ENCODE measurements around the gene NCAPG.

DNA sequence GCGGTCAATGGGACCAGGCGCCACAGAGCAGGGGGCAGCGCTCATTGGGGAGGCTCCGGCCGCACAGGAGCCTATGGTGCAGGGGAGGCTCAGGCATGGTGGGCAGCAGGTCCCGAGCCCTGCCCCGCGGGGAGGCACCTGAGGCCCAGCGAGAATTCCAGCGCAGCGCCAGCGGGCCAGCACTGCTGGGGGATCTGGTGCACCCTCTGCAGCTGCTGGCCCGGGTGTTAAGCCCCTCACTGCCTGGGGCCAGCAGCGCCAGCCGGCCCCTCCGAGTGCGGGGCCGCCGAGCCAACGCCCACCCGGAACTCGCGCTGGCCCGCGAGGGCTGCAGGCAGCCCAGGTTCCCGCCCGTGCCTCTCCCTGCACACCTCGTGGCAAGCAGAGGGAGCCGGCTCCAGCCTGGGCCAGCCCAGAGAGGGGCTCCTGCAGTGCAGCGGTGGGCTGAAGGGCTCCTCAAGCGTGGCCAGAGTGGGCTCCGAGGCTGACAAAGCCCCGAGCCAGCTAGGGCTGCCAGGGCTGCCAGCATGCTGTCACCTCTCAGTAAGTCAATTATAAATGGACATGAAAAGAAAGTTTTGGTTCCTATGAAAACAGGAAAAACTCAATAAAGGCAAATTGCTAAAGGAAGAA is 43.8 kb upstream of the NCAPG start:
- TF ChIP-seq CTCF (IDR thresholded peaks at IDR 0.05) (no peak), POLR2AphosphoS5 (IDR thresholded peaks at IDR 0.05) (no peak)

Data from sigmoid colon (tissue), 4 donors.